Tibial artery (tissue), 4 donors: ENCODE results near the gene CD320.

ENCODE experiments used
- DNase-seq, 2 donors: peaks; one replicate each; pipeline ENCODE4 v3.0.0-alpha.2; 2019
- H3K27ac ChIP-seq, 2 donors: fragments of 200-600 bp; sonication (generic) in 1 of 2; 1 replicate in 1 of 2; 2 replicates in 1 of 2; pipeline ENCODE4 v1.5.1; 2018 to 2019; ENCODE audit warnings: mild to moderate bottlenecking in 1 of 2
- H3K27me3 ChIP-seq, 2 donors: fragments of 200-600 bp; sonication (generic) in 1 of 2; one replicate each; pipeline versions ENCODE4 v1.5.1 to v1.6.0; 2016 to 2019
- H3K36me3 ChIP-seq, 3 donors: fragments of 200-600 bp; sonication (generic) in 2 of 3; one replicate each; pipeline ENCODE4 v1.5.1; 2016 to 2019; ENCODE audit warnings: mild to moderate bottlenecking in 2 of 3
- H3K4me1 ChIP-seq, 4 donors: fragments of 200-600 bp; sonication (generic) in 2 of 4; 1 replicate in 3 of 4; 2 replicates in 1 of 4; pipeline ENCODE4 v1.5.1; 2016 to 2019
- H3K4me3 ChIP-seq, 2 donors: fragments of 200-600 bp; sonication (generic) in 1 of 2; 1 replicate in 1 of 2; 2 replicates in 1 of 2; pipeline ENCODE4 v1.5.1; 2018 to 2019; ENCODE audit warnings: mild to moderate bottlenecking in 2 of 2
- H3K9me3 ChIP-seq, 3 donors: fragments of 200-600 bp; sonication (generic) in 1 of 3; one replicate each; pipeline ENCODE4 v1.5.1; 2016 to 2019
- CTCF ChIP-seq, 2 experiments: fragments of 200-600 bp in 1 of 2; fragments of 450-650 bp in 1 of 2; IDR thresholded peaks; one replicate each; pipeline ENCODE4 v1.5.1; 2017 to 2019; ENCODE audit warnings: antibody characterized with exemption in 2 of 2, mild to moderate bottlenecking in 1 of 2, moderate library complexity in 1 of 2
- intact Hi-C: fragments of 100-400 bp; cut with DNase I; formaldehyde crosslinking; loops from one replicate; pipeline ENCODE4 v1.15.0; 2023; ENCODE audit warnings: low total_unique reads

CD320 gene

DNA sequence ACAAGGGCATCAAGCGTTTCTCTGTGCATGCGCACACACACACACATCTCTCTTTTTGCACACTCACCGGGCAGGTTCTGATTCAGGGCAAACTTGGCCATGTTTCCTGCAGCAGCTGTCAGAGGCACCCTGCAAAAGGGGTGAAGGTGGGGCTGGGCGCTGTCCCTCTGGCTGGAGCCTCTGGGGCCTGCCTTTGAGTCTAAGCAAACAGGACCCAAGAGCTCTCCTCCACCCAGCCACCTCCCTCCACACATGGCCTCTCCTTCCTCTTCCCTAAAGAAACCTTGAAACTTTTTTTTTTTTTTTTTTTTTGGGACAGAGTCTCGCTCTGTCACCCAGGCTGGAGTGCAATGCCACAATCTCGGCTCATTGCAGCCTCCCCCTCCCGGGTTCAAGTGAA is 29.6 kb upstream of the CD320 start:
- DNase-seq, result no peak
- TF ChIP-seq CTCF (IDR thresholded peaks at IDR 0.05), result no peak
- peaks cover 0 to 26% (median 16%) of the 10 kb centered on the region in 4 donors for H3K4me1 ChIP-seq
- no peak overlapping the region for H3K27ac ChIP-seq
- no peak overlapping the region for H3K4me3 ChIP-seq
- H3K36me3 ChIP-seq, result peaks cover 0 to 4% (median 0%) of the 10 kb centered on the region in 3 donors
- peaks cover 0 to 24% of the 10 kb centered on the region in 2 donors for H3K27me3 ChIP-seq
- intact Hi-C loops, result no loop called here
- no peaks in the 10 kb centered on the region for H3K9me3 ChIP-seq

- no peak for TF ChIP-seq CTCF (IDR thresholded peaks at IDR 0.05)
- intact Hi-C loops, result no loop called here
- Histone ChIP-seq H3K9me3 (no peaks in the 10 kb centered on the region), H3K27ac (no peak overlapping the region), H3K27me3 (peaks cover 0 to 24% of the 10 kb centered on the region in 2 donors), H3K4me1 (peaks cover 0 to 25% (median 12%) of the 10 kb centered on the region in 4 donors), H3K36me3 (peaks cover 0 to 4% (median 0%) of the 10 kb centered on the region in 3 donors), H3K4me3 (no peak overlapping the region)
- no peak for DNase-seq
These were observed 28.5 kb upstream of the CD320 start for GRCh38 chr19:8336660-8337059.

GRCh38 chr19:8336072-8336569 is 28.0 kb upstream of the CD320 start:
- no peak for TF ChIP-seq CTCF (IDR thresholded peaks at IDR 0.05)
- no peaks in the 10 kb centered on the region for H3K9me3 ChIP-seq
- H3K36me3 ChIP-seq, result peaks cover 0 to 4% (median 0%) of the 10 kb centered on the region in 3 donors
- no peak for DNase-seq
- no peak overlapping the region for H3K27ac ChIP-seq
- intact Hi-C loops, result no loop called here
- H3K4me3 ChIP-seq, result no peak overlapping the region
- peaks cover 0 to 24% of the 10 kb centered on the region in 2 donors for H3K27me3 ChIP-seq
- H3K4me1 ChIP-seq, result peaks cover 0 to 25% (median 12%) of the 10 kb centered on the region in 4 donors

DNA sequence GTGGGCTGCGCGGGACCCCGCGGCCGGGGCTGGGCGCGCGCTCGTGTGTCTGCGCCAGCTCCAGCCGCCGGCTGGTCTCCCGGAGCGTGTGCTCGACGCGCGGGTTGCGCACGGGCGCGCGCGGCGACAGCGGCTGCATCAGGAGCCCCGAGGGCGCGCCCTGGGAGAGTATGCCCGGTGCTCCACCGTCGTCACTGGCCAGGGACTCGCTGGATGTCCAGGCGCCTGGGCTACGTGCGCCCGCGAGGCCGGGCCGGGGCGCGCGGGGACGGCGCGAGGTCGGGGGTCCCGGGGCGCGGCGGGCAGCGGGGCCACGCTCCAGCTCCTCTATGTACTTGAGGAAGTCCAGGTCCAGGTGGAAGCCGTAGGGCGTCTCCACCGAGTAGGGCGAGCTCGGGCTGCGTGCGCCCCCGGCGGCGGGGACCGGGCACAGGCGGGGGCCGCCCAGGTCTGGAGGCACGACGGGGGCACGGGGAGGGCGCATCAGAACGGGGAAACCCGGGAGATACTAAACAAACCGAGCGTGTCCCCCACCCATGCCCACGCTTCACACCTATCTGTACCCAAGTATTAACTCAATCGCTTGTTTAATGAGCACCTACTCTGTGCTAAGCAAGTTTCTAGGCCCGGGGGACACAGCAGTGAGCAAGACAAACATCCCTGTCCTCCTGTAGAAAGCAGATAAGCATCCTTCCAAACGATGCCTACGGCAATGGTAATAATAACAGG is 27.3 kb upstream of the CD320 start:
- H3K9me3 ChIP-seq, result no peaks in the 10 kb centered on the region
- TF ChIP-seq CTCF (IDR thresholded peaks at IDR 0.05), result no peak
- intact Hi-C loops, result no loop called here
- peaks cover 0 to 25% (median 11%) of the 10 kb centered on the region in 4 donors for H3K4me1 ChIP-seq
- peaks cover 0 to 4% (median 2%) of the 10 kb centered on the region in 3 donors for H3K36me3 ChIP-seq
- H3K27ac ChIP-seq, result no peak overlapping the region
- H3K27me3 ChIP-seq, result peaks cover 0 to 24% of the 10 kb centered on the region in 2 donors
- H3K4me3 ChIP-seq, result peak overlapping the region; percentile 20 to 45
- DNase-seq, result no peak

DNA sequence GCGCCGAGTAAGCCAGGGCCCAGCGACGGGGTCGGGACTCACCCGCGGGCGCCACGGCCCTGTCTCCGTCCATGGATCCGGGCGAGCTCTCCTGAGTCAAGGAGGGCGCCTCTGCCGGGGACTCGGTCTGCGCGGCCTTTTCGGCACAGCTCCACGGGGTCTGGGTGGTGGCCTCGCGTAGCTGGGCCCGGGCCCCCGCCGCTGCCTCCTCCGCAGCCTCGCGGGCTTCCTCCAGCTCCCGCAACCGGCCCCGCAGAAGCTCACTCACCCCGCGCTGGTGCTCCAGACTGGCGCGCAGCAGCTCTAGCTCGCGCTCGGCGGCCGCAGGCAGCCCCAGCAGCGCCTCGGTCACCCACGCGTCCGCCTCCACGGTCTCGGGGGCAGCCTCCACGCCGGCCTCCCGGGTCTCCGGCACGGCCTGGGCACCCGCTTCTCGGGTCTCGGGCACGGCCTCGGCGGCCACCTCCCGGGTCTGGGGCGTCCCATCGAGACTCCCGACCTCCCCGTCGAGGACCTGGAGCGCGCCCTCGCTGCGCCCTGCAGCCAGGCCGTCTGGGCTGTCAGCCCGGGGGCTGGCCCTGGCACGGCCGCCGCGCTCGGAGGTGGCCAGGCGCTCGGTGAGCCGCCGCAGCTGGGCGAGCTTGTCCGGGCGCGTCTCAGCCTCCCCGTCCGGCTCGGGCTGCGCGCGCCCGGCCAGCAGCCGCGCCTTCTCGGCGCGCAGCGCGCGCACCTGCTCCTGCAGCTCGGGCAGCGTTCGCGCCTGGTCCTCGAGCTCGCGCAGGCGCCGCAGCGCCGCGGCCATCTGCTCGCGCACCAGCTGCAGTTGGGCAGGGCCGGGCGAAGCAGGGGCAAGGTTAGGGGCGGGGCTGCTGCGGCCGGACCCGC is 26.5 kb upstream of the CD320 start:
- intact Hi-C loops, result no loop called here
- TF ChIP-seq CTCF (IDR thresholded peaks at IDR 0.05), result no peak
- Histone ChIP-seq H3K27me3 (peaks cover 0 to 24% of the 10 kb centered on the region in 2 donors), H3K27ac (no peak overlapping the region), H3K36me3 (peaks cover 4% of the 10 kb centered on the region in 3 donors), H3K9me3 (no peaks in the 10 kb centered on the region), H3K4me3 (peak overlapping the region; percentile 20 to 45), H3K4me1 (peaks cover 0 to 25% (median 11%) of the 10 kb centered on the region in 4 donors)
- DNase-seq, result no peak
